ENCODE results near the gene DTX4.

DNA sequence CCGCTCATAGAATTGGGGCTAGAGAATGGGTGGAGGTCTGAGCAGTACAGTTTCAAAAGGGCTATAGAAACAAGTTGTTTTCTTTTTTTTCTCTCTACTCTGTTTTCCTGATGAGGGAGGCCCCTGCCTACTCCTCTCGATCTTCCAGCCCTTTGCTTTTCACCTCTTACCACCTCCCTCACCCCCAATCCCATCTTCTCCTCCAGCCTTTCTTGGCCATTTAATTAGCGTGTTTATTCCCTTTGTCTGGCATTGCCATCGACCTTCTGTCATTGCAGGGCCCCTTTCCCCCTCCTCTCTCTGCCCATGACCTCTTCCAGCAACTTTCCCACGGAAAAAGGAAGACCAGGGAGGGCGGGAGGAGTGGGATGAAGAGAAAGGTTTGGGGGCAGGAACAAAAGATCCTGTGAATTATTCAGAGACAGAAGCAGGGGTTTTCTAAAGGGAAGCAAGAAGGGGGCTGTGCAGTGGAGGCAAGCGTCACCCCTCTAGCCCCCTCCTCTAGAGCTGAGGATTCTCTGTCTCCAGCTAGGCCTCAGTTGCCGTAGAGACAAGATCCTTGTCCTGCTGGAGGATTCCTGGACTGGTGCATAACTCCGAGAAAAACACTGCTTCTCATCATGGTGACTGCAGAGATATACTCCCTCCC is 12.9 kb downstream of the DTX4 start:
- TF ChIP-seq, protein P1, sequence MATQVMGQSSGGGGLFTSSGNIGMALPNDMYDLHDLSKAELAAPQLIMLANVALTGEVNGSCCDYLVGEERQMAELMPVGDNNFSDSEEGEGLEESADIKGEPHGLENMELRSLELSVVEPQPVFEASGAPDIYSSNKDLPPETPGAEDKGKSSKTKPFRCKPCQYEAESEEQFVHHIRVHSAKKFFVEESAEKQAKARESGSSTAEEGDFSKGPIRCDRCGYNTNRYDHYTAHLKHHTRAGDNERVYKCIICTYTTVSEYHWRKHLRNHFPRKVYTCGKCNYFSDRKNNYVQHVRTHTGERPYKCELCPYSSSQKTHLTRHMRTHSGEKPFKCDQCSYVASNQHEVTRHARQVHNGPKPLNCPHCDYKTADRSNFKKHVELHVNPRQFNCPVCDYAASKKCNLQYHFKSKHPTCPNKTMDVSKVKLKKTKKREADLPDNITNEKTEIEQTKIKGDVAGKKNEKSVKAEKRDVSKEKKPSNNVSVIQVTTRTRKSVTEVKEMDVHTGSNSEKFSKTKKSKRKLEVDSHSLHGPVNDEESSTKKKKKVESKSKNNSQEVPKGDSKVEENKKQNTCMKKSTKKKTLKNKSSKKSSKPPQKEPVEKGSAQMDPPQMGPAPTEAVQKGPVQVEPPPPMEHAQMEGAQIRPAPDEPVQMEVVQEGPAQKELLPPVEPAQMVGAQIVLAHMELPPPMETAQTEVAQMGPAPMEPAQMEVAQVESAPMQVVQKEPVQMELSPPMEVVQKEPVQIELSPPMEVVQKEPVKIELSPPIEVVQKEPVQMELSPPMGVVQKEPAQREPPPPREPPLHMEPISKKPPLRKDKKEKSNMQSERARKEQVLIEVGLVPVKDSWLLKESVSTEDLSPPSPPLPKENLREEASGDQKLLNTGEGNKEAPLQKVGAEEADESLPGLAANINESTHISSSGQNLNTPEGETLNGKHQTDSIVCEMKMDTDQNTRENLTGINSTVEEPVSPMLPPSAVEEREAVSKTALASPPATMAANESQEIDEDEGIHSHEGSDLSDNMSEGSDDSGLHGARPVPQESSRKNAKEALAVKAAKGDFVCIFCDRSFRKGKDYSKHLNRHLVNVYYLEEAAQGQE (IDR thresholded peaks at IDR 0.05; ENCODE audit: low read depth), result no peak
- TF ChIP-seq FOXM1 (IDR thresholded peaks at IDR 0.05; ENCODE audit: borderline replicate concordance, low read depth) (no peak), EGR1 (IDR thresholded peaks at IDR 0.05) (no peak), TAF1 (IDR thresholded peaks at IDR 0.05; ENCODE audit: low read depth) (no peak), TCF12 (IDR thresholded peaks at IDR 0.05; ENCODE audit: low read depth) (no peak)

Measured in Ishikawa (cell line).